ENCODE results near the gene ERI3.

The ERI3 gene

GRCh38 chr1:44366371-44366975 is 11.4 kb upstream of the ERI3 start:
- TF ChIP-seq CTCF (IDR thresholded peaks at IDR 0.05; ENCODE audit: insufficient read depth, low read length, missing control alignments): no peak
- no peak overlapping the region for H3K4me3 ChIP-seq (ENCODE audit: low read depth, low read length)
- DNase-seq (ENCODE audit: low read depth, low spot score): no peak
- ChIA-PET POLR2A (no interaction called here), CTCF (interaction anchor here (0.6 to 5.8 kb wide), 5 partner anchors 11 to 287 kb away, joined by 3 to 38 read pairs (median 3); no protein-coding TSS in a partner anchor)

- CTCF ChIA-PET: interaction anchor here (0.7 to 2.3 kb wide), 3 partner anchors 15 to 21 kb away, joined by 3 to 7 read pairs (median 6); no protein-coding TSS in a partner anchor
- POLR2A ChIA-PET: no interaction called here
Observed at GRCh38 chr1:44361478-44361877, 6.4 kb upstream of the ERI3 start.

GRCh38 chr1:44359234-44359935 is 4.3 kb upstream of the ERI3 start:
- no peak for DNase-seq (ENCODE audit: low read depth, low spot score)
- TF ChIP-seq CTCF (IDR thresholded peaks at IDR 0.05; ENCODE audit: insufficient read depth, low read length, missing control alignments): no peak
- ChIA-PET CTCF (interaction anchor here (0.9 to 1.1 kb wide), 3 partner anchors 18 to 236 kb away, joined by 3 to 6 read pairs (median 3); no protein-coding TSS in a partner anchor), POLR2A (no interaction called here)
- H3K4me3 ChIP-seq (ENCODE audit: low read depth, low read length): no peak overlapping the region

More at GRCh38 chr1:44361478-44361877, 6.4 kb upstream of the ERI3 start:
- peak; percentile 1 for TF ChIP-seq CTCF (IDR thresholded peaks at IDR 0.05; ENCODE audit: insufficient read depth, low read length, missing control alignments)
- H3K4me3 ChIP-seq (ENCODE audit: low read depth, low read length): no peak overlapping the region
- DNase-seq (ENCODE audit: low read depth, low spot score): no peak

GRCh38 chr1:44357710-44358109 is 2.7 kb upstream of the ERI3 start:
- ChIA-PET POLR2A (no interaction called here), CTCF (interaction anchor here (1.2 kb wide), 1 partner anchor 33 kb away, joined by 3 read pairs; no protein-coding TSS in a partner anchor)
- no peak overlapping the region for H3K4me3 ChIP-seq (ENCODE audit: low read depth, low read length)
- DNase-seq (ENCODE audit: low read depth, low spot score): no peak
- no peak for TF ChIP-seq CTCF (IDR thresholded peaks at IDR 0.05; ENCODE audit: insufficient read depth, low read length, missing control alignments)

- TF ChIP-seq CTCF (IDR thresholded peaks at IDR 0.05; ENCODE audit: insufficient read depth, low read length, missing control alignments): no peak
- DNase-seq (ENCODE audit: low read depth, low spot score): no peak
- ChIA-PET CTCF (interaction anchor here (0.7 to 1.5 kb wide), 3 partner anchors 11 to 351 kb away, joined by 3 to 7 read pairs (median 3); no protein-coding TSS in a partner anchor), POLR2A (interaction anchor here (1.5 kb wide), 1 partner anchor 27 kb away, joined by 4 read pairs; no protein-coding TSS in a partner anchor)
- H3K4me3 ChIP-seq (ENCODE audit: low read depth, low read length): peak overlapping the region; percentile 30
Observed at GRCh38 chr1:44355582-44356305, 687 bp upstream of the ERI3 start.
